ENCODE results near the gene CDK6. TPM values are rescaled to one million over a fixed set of nuclear protein-coding genes. Genes with fewer than 3 reads are reported as not detected.

Gene CDK6
- total and polyA plus RNA-seq, 10 of the 15 experiments (the other 5 are each of a cell fraction or from before 2014, with no cell fraction given): 8.0 to 118 (median 45.8) TPM

DNA sequence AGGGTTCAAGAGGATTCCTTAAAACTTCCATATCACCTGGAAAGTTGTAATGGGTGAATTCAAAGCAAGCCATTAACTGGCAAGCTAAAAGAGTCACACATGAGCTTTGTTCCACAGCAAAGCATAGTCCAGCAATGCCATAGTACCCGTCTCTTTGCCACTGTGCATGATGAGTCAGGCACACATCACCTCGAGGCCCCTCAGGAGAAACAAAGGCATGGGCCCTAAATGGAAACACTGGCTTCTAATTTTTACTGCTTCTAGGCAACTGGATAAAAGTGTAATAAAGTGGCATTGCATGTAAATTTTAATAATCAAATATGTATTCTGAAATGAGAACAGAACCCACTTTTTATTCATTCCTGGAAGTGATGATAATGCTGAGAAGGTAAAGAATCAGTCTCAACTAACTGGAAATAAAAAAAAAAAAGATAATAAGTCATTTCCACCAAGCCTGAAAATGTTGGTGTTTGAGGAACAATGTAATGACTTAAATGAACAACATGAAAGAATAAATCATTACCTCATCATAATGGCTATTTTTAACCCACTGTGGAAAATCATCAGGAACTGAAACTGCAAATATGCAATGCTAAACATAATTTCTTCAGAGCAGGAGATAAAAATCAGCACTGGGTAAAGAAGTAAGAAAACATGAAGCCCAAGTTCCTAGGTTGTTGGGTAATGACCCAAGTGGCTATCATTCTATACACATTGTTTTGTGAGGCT, 104.9 kb downstream of the CDK6 start (continued):
- no peak for TF ChIP-seq HDAC6 (IDR thresholded peaks at IDR 0.05; ENCODE audit: unreplicated experiment)
- no peak for TF ChIP-seq TCF12 (IDR thresholded peaks at IDR 0.05; ENCODE audit: low read depth, low read length)
- no peak for TF ChIP-seq LARP7 (IDR thresholded peaks at IDR 0.05)
- peak; percentile 60 to 64; a peak in 2 of 4 replicates for TF ChIP-seq IKZF2 (IDR thresholded peaks at IDR 0.05)
- no peak for TF ChIP-seq RAD51 (IDR thresholded peaks at IDR 0.05)
- TF ChIP-seq, protein P1, sequence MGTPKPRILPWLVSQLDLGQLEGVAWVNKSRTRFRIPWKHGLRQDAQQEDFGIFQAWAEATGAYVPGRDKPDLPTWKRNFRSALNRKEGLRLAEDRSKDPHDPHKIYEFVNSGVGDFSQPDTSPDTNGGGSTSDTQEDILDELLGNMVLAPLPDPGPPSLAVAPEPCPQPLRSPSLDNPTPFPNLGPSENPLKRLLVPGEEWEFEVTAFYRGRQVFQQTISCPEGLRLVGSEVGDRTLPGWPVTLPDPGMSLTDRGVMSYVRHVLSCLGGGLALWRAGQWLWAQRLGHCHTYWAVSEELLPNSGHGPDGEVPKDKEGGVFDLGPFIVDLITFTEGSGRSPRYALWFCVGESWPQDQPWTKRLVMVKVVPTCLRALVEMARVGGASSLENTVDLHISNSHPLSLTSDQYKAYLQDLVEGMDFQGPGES (IDR thresholded peaks at IDR 0.05): no peak
- TF ChIP-seq MEF2A (IDR thresholded peaks at IDR 0.05; ENCODE audit: insufficient read depth, low read depth, low read length): peak; percentile 92
- no peak for TF ChIP-seq MYB (IDR thresholded peaks at IDR 0.05; ENCODE audit: borderline replicate concordance, low read depth, low read length)
- 0 out of 2 replicates have a peak, but pooled peaks have one; percentile 23 for TF ChIP-seq ZNF24 (IDR thresholded peaks at IDR 0.05)
- no peak for TF ChIP-seq SUPT20H (IDR thresholded peaks at IDR 0.05; ENCODE audit: borderline replicate concordance, control insufficient read depth, low read depth, low read length)
- TF ChIP-seq, protein P2, sequence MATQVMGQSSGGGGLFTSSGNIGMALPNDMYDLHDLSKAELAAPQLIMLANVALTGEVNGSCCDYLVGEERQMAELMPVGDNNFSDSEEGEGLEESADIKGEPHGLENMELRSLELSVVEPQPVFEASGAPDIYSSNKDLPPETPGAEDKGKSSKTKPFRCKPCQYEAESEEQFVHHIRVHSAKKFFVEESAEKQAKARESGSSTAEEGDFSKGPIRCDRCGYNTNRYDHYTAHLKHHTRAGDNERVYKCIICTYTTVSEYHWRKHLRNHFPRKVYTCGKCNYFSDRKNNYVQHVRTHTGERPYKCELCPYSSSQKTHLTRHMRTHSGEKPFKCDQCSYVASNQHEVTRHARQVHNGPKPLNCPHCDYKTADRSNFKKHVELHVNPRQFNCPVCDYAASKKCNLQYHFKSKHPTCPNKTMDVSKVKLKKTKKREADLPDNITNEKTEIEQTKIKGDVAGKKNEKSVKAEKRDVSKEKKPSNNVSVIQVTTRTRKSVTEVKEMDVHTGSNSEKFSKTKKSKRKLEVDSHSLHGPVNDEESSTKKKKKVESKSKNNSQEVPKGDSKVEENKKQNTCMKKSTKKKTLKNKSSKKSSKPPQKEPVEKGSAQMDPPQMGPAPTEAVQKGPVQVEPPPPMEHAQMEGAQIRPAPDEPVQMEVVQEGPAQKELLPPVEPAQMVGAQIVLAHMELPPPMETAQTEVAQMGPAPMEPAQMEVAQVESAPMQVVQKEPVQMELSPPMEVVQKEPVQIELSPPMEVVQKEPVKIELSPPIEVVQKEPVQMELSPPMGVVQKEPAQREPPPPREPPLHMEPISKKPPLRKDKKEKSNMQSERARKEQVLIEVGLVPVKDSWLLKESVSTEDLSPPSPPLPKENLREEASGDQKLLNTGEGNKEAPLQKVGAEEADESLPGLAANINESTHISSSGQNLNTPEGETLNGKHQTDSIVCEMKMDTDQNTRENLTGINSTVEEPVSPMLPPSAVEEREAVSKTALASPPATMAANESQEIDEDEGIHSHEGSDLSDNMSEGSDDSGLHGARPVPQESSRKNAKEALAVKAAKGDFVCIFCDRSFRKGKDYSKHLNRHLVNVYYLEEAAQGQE (IDR thresholded peaks at IDR 0.05; ENCODE audit: low read depth, low read length): no peak
- TF ChIP-seq BHLHE40 (IDR thresholded peaks at IDR 0.05; ENCODE audit: borderline replicate concordance in 1 of 2, low read depth in 2 of 2, low read length in 1 of 2): no peak
- TF ChIP-seq IKZF1 (conservative IDR thresholded peaks at IDR 0.05): peak; percentile 59
- TF ChIP-seq CBX3 (IDR thresholded peaks at IDR 0.05; ENCODE audit: borderline replicate concordance, low read depth): no peak
- TF ChIP-seq BCL11A (IDR thresholded peaks at IDR 0.05; ENCODE audit: low read depth, low read length): 0 out of 2 replicates have a peak, but pooled peaks have one; percentile 32
- TF ChIP-seq ZZZ3 (IDR thresholded peaks at IDR 0.05; ENCODE audit: control insufficient read depth, insufficient read length, low read depth): no peak
- no peak for TF ChIP-seq SRF (IDR thresholded peaks at IDR 0.05; ENCODE audit: low read depth in 2 of 2, low read length in 2 of 2)
- TF ChIP-seq, protein P3, sequence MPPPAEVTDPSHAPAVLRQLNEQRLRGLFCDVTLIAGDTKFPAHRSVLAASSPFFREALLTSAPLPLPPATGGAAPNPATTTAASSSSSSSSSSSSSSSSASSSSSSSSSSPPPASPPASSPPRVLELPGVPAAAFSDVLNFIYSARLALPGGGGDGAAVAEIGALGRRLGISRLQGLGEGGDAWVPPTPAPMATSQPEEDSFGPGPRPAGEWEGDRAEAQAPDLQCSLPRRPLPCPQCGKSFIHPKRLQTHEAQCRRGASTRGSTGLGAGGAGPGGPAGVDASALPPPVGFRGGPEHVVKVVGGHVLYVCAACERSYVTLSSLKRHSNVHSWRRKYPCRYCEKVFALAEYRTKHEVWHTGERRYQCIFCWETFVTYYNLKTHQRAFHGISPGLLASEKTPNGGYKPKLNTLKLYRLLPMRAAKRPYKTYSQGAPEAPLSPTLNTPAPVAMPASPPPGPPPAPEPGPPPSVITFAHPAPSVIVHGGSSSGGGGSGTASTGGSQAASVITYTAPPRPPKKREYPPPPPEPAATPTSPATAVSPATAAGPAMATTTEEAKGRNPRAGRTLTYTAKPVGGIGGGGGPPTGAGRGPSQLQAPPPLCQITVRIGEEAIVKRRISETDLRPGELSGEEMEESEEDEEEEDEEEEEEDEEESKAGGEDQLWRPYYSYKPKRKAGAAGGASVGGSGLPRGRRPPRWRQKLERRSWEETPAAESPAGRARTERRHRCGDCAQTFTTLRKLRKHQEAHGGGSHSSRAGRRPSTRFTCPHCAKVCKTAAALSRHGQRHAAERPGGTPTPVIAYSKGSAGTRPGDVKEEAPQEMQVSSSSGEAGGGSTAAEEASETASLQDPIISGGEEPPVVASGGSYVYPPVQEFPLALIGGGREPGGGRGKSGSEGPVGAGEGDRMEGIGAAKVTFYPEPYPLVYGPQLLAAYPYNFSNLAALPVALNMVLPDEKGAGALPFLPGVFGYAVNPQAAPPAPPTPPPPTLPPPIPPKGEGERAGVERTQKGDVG (CRISPR knock-in tag; IDR thresholded peaks at IDR 0.05): no peak
- no peak for TF ChIP-seq NFYA (IDR thresholded peaks at IDR 0.05; ENCODE audit: borderline replicate concordance, low read depth, low read length)
- TF ChIP-seq, protein P4, sequence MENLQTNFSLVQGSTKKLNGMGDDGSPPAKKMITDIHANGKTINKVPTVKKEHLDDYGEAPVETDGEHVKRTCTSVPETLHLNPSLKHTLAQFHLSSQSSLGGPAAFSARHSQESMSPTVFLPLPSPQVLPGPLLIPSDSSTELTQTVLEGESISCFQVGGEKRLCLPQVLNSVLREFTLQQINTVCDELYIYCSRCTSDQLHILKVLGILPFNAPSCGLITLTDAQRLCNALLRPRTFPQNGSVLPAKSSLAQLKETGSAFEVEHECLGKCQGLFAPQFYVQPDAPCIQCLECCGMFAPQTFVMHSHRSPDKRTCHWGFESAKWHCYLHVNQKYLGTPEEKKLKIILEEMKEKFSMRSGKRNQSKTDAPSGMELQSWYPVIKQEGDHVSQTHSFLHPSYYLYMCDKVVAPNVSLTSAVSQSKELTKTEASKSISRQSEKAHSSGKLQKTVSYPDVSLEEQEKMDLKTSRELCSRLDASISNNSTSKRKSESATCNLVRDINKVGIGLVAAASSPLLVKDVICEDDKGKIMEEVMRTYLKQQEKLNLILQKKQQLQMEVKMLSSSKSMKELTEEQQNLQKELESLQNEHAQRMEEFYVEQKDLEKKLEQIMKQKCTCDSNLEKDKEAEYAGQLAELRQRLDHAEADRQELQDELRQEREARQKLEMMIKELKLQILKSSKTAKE (IDR thresholded peaks at IDR 0.05; ENCODE audit: low read depth, poor library complexity, severe bottlenecking): no peak

All from GM12878 (cell line).